ENCODE measurements around the gene MRPS18A.
A peak's percentile ranks its signal among the peaks of the same experiment; 100 is the strongest.
"Not testable (repeated sequence)": the region's sequence is repeated elsewhere in the genome, so short reads cannot be mapped to it uniquely, and the experiment has no call there.

MRPS18A gene

DNA sequence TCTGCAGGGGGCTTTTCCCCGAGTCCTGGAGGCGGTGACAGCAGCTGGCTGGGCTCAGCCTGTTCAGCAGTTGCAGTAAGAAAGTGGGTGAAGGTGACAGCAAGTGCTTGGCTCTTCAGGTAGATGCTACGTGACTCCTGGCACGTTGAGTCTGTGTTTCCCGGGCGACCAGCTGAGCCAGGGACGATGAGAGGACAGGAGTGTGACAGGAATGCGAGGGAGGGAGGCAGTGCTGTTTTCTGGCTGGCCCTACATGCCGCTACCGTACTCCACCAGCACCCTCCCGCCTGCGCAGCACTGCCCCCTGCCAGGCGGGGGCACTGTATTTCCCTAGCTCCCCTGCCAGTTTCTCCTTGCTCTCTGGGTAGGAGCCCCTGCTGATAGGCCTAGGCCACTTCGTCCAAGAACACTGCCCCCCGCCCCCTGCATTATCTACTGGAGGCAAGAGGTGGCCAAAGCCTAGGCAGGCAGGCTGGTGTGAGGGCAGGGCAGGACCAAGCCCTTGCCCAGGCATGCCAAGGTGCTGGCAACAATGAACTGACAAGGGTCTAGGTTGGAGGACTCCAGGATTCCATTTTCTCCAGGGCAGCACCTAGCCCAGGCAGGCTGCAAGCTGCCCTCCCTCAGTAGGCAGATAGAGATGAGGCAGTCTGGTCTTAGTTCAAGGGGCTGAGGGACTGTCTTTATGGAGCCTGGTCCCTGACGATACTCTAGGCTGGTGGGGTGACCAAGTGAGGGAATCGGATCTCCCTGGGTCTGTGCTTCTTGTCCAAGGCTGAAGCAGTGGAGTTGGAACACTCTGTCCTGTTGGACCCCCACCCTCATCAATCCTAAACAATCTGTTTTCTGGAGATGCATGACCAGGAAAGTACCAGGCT, 19.2 kb downstream of the MRPS18A start:
- H3K4me3 ChIP-seq (ENCODE audit: low read depth, low read length) = no peak overlapping the region
- peak; percentile 60 for TF ChIP-seq CTCF (IDR thresholded peaks at IDR 0.05; ENCODE audit: insufficient read depth, low read depth, low read length, missing control alignments)
- DNase-seq (ENCODE audit: low read depth) = peak; percentile 68

- TF ChIP-seq CTCF (IDR thresholded peaks at IDR 0.05; ENCODE audit: insufficient read depth, low read depth, low read length, missing control alignments) = peak; percentile 96
- H3K4me3 ChIP-seq (ENCODE audit: low read depth, low read length) = peak overlapping the region; percentile 11; the same call in 1 of the 2 replicates
- DNase-seq (ENCODE audit: low read depth) = peak; percentile 84
Measured at GRCh38 chr6:43667245-43668150, 20.1 kb downstream of the MRPS18A start.

DNA sequence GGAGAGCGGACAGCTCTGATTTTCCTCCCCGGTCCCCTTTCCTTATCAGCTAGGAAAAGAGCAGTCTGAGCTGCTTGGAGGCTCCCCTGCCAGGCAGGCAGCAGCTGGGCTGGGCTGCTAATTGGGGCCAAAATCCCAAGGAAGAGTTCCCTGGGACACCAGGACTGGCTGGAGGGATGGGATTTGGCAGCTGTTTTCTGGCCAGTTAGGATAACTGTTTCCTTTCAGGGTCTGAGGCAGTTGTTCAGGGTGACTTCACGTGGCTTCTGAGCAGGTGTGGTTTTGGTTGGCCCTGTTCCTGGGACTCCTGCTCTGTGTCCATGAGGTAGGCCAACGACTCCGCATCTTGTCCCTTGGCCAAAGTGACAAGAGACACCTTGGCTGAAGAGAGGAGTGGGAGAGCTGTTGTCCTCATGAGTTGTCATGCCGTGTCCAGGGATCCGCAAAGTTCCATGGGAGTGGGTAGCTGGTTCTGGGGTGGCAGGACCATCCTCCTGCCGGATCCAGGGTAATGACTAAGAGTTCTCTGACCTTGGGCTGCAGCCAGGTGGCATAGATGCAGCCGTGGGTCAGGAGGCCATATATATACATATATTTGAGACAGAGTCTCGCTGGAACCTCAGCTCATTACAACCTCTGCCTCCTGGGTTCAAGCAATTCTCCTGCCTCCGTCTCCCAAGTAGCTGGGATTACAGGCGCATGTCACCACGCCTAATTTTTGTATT, 21.2 kb downstream of the MRPS18A start:
- TF ChIP-seq CTCF (IDR thresholded peaks at IDR 0.05; ENCODE audit: insufficient read depth, low read depth, low read length, missing control alignments) = no peak
- H3K4me3 ChIP-seq (ENCODE audit: low read depth, low read length) = no peak overlapping the region
- no peak for DNase-seq (ENCODE audit: low read depth)

DNA sequence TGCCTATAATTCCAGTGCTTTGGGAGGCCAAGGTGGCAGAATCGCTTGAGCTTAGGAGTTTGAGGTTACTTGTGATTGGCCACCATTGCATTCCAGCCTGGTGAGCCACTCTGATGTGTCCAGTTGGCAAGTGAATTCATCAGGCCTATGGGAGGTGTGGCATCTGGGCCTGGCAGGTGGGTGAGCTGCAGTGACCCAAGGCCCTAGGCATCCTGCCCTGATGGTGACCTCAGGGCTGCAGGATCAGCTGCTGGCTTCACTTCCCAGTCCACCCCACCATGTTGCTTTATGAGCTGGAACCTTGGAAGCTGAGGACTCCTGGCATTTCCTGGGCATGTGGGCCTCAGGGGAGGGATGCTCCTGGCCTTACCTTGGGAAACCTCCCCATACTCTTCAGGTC, 22.2 kb downstream of the MRPS18A start:
- DNase-seq (ENCODE audit: low read depth) = no peak
- H3K4me3 ChIP-seq (ENCODE audit: low read depth, low read length) = no peak overlapping the region
- TF ChIP-seq CTCF (IDR thresholded peaks at IDR 0.05; ENCODE audit: insufficient read depth, low read depth, low read length, missing control alignments) = no peak

- H3K4me3 ChIP-seq (ENCODE audit: low read depth, low read length); DNase-seq (ENCODE audit: low read depth): not testable (repeated sequence)
Measured at GRCh38 chr6:43662948-43663347, 24.6 kb downstream of the MRPS18A start.

DNA sequence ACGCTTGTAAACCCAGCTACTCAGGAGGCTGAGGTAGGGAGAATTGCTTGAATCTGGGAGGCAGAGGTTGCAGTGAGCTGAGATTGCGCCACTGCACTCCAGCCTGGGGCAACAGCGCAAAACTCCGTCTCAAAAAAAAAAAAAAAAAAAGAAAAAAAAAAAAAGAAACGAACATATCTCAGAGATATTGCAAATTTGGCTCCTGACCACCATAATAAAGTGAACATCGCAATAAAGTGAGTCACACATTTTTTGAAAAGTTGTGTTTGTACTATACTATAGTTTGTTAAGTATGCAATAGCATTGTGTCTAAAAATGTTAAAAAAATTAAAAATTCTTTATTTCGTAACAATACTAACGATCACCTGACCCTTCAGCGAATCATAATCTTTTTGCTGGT, 29.4 kb downstream of the MRPS18A start:
- no peak for DNase-seq (ENCODE audit: low read depth)
- TF ChIP-seq CTCF (IDR thresholded peaks at IDR 0.05; ENCODE audit: insufficient read depth, low read depth, low read length, missing control alignments) = no peak
- no peak overlapping the region for H3K4me3 ChIP-seq (ENCODE audit: low read depth, low read length)

Measured in GM12865 (cell line).